Bronchial epithelial cell (primary cell): ENCODE data around the gene BTBD16. TPM values are rescaled to one million over a fixed set of nuclear protein-coding genes. Genes with fewer than 3 reads are reported as not detected.

Source experiments
- DNase-seq: peaks from one replicate; pipeline ENCODE4 v3.0.0-alpha.2; 2010; ENCODE audit warnings: low read depth
- FAIRE-seq: peaks from 2 replicates; lab custom pipeline; 2011; peaks lifted over from hg19 to GRCh38; lab: Jason Lieb, UNC
- H3K27me3 ChIP-seq: 2 replicates; pipeline ENCODE4 v1.5.1; 2011; ENCODE audit warnings: low read length; ENCODE audit not compliant: control insufficient read depth, insufficient read depth
- H3K36me3 ChIP-seq: 2 replicates; pipeline ENCODE4 v1.5.1; 2011; ENCODE audit warnings: low read length; ENCODE audit not compliant: control insufficient read depth, insufficient read depth
- H3K4me3 ChIP-seq: 2 replicates; pipeline ENCODE4 v1.5.1; 2011; ENCODE audit warnings: mild to moderate bottlenecking, low read depth, low read length, control low read depth
- total RNA-seq: library from RNA; depleted of rRNA; stranded (reverse); fragments of >200 nt; gene quantifications from 2 replicates; pipeline ENCODE4 v1.2.1, GENCODE V29; 2014
- TF ChIP-seq, protein P1 (sequence below): IDR thresholded peaks from 2 replicates; pipeline ENCODE4 v1.5.1; 2011; ENCODE audit warnings: mild to moderate bottlenecking, moderate library complexity, low read length, control low read depth, inconsistent platforms; ENCODE audit not compliant: insufficient read depth, severe bottlenecking

BTBD16 gene
- total RNA-seq, 1 donor from 2014 or later: 0.26 TPM

DNA sequence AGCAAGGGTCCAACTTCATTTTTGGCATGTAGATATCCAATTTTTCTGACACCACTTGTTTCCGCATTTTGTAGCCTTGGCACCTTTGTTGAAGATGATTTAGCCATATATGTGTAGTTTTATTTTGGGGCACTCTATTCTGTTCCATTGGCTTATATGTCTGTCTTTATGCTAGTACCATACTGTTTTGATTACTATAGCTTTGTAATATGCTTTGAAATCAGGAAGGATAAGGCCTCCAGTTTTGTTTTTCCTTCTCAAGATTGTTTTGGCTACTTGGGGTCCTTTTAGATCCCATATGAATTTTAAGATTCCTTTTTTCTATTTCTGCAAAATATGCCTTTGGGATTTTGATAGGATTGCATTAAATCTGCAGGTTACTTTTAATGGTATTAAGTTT is 9.5 kb upstream of the BTBD16 start:
- FAIRE-seq (no peak), DNase-seq (no peak)
- peaks cover 2% of the 10 kb centered on the region for H3K36me3 ChIP-seq
- no peaks in the 10 kb centered on the region for H3K27me3 ChIP-seq
- no peak overlapping the region for H3K4me3 ChIP-seq
- TF ChIP-seq, protein P1, sequence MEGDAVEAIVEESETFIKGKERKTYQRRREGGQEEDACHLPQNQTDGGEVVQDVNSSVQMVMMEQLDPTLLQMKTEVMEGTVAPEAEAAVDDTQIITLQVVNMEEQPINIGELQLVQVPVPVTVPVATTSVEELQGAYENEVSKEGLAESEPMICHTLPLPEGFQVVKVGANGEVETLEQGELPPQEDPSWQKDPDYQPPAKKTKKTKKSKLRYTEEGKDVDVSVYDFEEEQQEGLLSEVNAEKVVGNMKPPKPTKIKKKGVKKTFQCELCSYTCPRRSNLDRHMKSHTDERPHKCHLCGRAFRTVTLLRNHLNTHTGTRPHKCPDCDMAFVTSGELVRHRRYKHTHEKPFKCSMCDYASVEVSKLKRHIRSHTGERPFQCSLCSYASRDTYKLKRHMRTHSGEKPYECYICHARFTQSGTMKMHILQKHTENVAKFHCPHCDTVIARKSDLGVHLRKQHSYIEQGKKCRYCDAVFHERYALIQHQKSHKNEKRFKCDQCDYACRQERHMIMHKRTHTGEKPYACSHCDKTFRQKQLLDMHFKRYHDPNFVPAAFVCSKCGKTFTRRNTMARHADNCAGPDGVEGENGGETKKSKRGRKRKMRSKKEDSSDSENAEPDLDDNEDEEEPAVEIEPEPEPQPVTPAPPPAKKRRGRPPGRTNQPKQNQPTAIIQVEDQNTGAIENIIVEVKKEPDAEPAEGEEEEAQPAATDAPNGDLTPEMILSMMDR: no peak

DNA sequence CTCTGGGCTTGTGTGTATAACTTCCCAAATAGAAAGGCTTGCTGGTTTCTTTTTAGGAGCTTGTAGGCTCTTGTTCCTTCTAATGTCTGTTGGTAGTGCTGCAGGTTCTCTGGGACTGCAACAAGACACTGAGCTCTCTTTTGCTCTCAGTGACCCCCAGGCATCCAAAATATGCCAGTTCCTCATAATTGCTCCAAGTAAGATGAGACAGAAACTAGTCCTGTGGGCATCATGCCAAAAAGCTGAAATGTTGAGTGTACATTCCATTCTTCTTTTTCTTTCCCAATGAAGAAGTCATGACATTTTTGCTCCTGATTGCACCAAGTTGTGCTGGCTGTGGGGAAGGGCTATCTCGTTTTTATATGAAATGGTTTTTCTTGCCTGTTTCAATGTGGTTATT is 7.1 kb upstream of the BTBD16 start:
- TF ChIP-seq, protein P1: no peak
- DNase-seq: peak; percentile 53
- no peaks in the 10 kb centered on the region for H3K27me3 ChIP-seq
- H3K36me3 ChIP-seq: peaks cover 2% of the 10 kb centered on the region
- no peak overlapping the region for H3K4me3 ChIP-seq
- no peak for FAIRE-seq

DNA sequence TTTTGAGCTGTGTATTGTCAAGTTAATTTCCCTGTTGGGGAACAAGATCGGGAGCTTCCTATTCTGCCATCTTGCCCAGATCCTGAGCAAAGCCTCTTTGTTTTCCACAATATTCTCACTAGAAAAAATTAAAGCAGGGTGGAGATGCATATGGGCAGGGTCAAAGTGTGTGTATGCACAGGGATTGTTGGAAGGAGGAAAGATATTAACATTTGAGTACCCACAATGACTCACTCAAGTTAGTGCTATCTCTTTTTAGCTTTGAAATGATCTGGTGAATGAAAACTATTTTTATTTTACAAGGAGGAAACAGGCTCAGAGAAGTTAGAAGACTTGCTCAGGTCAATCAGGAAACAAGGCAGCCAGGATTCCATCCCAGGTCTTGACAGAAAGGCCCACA is 6.7 kb upstream of the BTBD16 start:
- TF ChIP-seq, protein P1: no peak
- FAIRE-seq: no peak
- Histone ChIP-seq H3K36me3 (peaks cover 2% of the 10 kb centered on the region), H3K27me3 (no peaks in the 10 kb centered on the region), H3K4me3 (no peak overlapping the region)
- peak; percentile 7 for DNase-seq

DNA sequence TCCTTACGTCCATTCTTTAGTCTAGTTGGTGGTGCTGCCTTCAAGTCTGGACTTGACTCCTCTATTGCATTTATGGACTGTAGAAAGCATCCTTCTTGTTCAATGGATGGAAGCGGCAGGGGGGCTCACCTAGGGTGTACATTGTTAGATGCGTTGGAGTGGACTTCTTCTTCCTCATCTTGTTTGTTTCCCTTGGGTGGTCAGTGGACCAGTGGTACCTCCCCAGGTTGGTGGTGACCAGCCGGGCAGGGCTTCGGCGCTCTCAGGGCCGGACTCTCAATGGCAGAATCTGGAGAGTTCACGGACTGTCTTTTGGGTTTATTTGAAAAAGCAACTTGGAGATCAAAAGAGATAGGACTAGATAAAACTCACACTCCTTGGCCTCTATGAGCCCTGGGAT is 6.2 kb upstream of the BTBD16 start:
- Histone ChIP-seq H3K4me3 (no peak overlapping the region), H3K27me3 (no peaks in the 10 kb centered on the region), H3K36me3 (peaks cover 2% of the 10 kb centered on the region)
- TF ChIP-seq, protein P1: no peak
- FAIRE-seq: no peak
- no peak for DNase-seq

DNA sequence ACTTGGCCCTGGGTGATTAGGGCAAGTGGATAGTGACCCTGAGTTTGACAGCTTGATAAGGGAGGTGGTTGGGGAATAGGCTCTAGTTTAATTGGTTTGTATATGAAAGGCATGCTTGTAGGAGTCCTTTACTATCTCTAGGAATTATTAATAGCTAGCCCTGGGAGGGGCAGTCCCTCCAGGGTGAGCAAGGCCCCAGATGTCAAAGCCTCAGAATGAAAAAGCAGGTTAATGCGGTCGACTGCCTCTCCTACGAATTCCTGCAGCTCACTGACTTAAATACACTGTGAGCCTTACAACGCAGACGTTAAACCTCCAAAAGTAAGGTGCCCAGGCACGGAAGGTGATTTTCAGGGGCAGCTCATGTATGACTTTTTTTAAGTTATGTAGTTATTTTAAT is 5.2 kb upstream of the BTBD16 start:
- DNase-seq: no peak
- TF ChIP-seq, protein P1: no peak
- no peak for FAIRE-seq

More for the DNA sequence above, 5.2 kb upstream of the BTBD16 start:
- no peak overlapping the region for H3K4me3 ChIP-seq
- H3K27me3 ChIP-seq: no peaks in the 10 kb centered on the region
- H3K36me3 ChIP-seq: peaks cover 2% of the 10 kb centered on the region
